Measurements from ENCODE around the gene CDH10. TPM values are rescaled to one million over a fixed set of nuclear protein-coding genes. Genes with fewer than 3 reads are reported as not detected.

The CDH10 gene
- total and polyA plus RNA-seq, 2 donors (not counting 3 experiments of a cell fraction or from before 2014, with no cell fraction given): 0.07 TPM; not detected in 1

DNA sequence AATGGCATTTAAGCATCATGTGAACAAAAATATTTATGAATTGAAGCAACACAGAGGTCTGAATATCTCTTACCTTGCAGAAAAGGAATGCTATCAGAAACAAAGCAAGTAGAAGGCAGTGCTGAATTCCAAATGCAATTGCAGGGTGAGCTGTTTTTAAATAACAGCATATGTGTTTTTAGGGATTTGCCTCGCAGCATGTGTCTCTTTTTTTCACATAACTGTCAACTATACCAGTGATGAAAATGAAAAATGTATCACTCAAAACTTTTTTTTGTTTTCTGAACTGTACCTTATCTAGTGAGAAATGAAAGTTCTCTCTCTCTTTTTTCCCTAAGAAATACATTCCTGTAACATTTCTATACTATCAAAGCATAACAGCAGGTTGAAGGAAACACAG is 21.2 kb downstream of the CDH10 start:
- DNase-seq (ENCODE audit: low read depth, low spot score) (no peak), FAIRE-seq (no peak)
- no peaks in the 10 kb centered on the region for H3K36me3 ChIP-seq (ENCODE audit: control insufficient read depth in 2 of 2, extremely low read depth in 1 of 2, insufficient read depth in 2 of 2, low read length in 2 of 2)
- no peaks in the 10 kb centered on the region for H3K4me1 ChIP-seq (ENCODE audit: control insufficient read depth, extremely low read depth, insufficient read depth, low read length)
- H3K9me3 ChIP-seq (replicated peaks; ENCODE audit: control insufficient read depth, insufficient read depth, low read length): no peaks in the 10 kb centered on the region
- dilution Hi-C loops (cut with MboI; ENCODE audit: extremely low pct_ligation_motif_present, low sequenced_read_pairs): no loop called here
- CTCF ChIA-PET: no interaction called here
- H3K9me1 ChIP-seq (replicated peaks; ENCODE audit: control insufficient read depth, extremely low read depth, insufficient read depth, low read length): no peaks in the 10 kb centered on the region
- POLR2A ChIA-PET: no interaction called here
- H3K4me2 ChIP-seq (ENCODE audit: insufficient read depth, low read length): no peak overlapping the region
- intact Hi-C loops (cut with micrococcal nuclease): no loop called here
- no peak overlapping the region for H3K27ac ChIP-seq (ENCODE audit: insufficient read depth, low read depth, low read length)
- no peaks in the 10 kb centered on the region for H3K79me2 ChIP-seq (ENCODE audit: control insufficient read depth, insufficient read depth, low read length)
- H3K4me3 ChIP-seq (replicated peaks in 1 of 3; ENCODE audit: insufficient read depth in 1 of 3, low read depth in 1 of 3, low read length in 3 of 3): no peak overlapping the region
- no peak overlapping the region for H3K9ac ChIP-seq (replicated peaks; ENCODE audit: extremely low read depth, insufficient read depth, low read length)
- BruUV-seq (replicated peaks): no TSS peak
- no peaks in the 10 kb centered on the region for H4K20me1 ChIP-seq (replicated peaks; ENCODE audit: control insufficient read depth, extremely low read depth, insufficient read depth, low read length)
- no peak for TF ChIP-seq EZH2 (IDR thresholded peaks at IDR 0.05; ENCODE audit: borderline replicate concordance, low read depth, low read length, severe bottlenecking)
- TF ChIP-seq POLR2AphosphoS5 (IDR thresholded peaks at IDR 0.05; ENCODE audit: insufficient read depth, low read depth, low read length): no peak
- TF ChIP-seq JUN (IDR thresholded peaks at IDR 0.05; ENCODE audit: borderline replicate concordance, insufficient read depth, insufficient read length, low read depth): no peak
- no peaks in the 10 kb centered on the region for H3K27me3 ChIP-seq (ENCODE audit: control insufficient read depth in 2 of 2, insufficient read depth in 2 of 2, low read length in 2 of 2)
- no peak overlapping the region for H2AFZ ChIP-seq (ENCODE audit: low read depth, low read length)

DNA sequence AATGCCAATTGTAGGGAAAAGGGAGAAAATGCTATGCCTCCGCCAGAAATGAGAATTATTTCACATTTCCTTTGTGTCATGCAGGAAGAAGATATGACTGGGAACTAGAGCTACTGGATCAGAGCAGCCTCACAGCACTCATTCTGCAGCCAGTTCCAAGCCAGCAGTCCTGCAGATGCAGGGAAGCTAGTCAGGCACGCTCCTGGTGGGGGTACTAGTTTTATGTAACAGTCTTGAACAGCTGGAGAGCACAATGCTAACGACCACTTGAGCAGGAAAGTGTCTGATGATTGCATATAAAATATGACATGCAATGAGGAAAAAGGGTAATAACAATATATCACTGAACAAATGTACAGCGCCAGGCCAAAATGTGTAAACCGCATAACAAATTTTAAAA is 21.7 kb downstream of the CDH10 start:
- DNase-seq (ENCODE audit: low read depth, low spot score): no peak
- intact Hi-C loops (cut with micrococcal nuclease): no loop called here
- H3K9me1 ChIP-seq (replicated peaks; ENCODE audit: control insufficient read depth, extremely low read depth, insufficient read depth, low read length): no peaks in the 10 kb centered on the region
- no peaks in the 10 kb centered on the region for H3K79me2 ChIP-seq (ENCODE audit: control insufficient read depth, insufficient read depth, low read length)
- H3K4me3 ChIP-seq (replicated peaks in 1 of 3; ENCODE audit: insufficient read depth in 1 of 3, low read depth in 1 of 3, low read length in 3 of 3): no peak overlapping the region
- dilution Hi-C loops (cut with MboI; ENCODE audit: extremely low pct_ligation_motif_present, low sequenced_read_pairs): no loop called here
- no peaks in the 10 kb centered on the region for H3K4me1 ChIP-seq (ENCODE audit: control insufficient read depth, extremely low read depth, insufficient read depth, low read length)
- no peak overlapping the region for H3K27ac ChIP-seq (ENCODE audit: insufficient read depth, low read depth, low read length)
- no peak overlapping the region for H2AFZ ChIP-seq (ENCODE audit: low read depth, low read length)
- CTCF ChIA-PET: no interaction called here
- no peaks in the 10 kb centered on the region for H4K20me1 ChIP-seq (replicated peaks; ENCODE audit: control insufficient read depth, extremely low read depth, insufficient read depth, low read length)
- no peak overlapping the region for H3K4me2 ChIP-seq (ENCODE audit: insufficient read depth, low read length)
- no peak for TF ChIP-seq EZH2 (IDR thresholded peaks at IDR 0.05; ENCODE audit: borderline replicate concordance, low read depth, low read length, severe bottlenecking)
- no peak for TF ChIP-seq GATA2 (IDR thresholded peaks at IDR 0.05; ENCODE audit: insufficient read depth, insufficient read length, low read depth, low read length)
- TF ChIP-seq JUN (IDR thresholded peaks at IDR 0.05; ENCODE audit: borderline replicate concordance, insufficient read depth, insufficient read length, low read depth): no peak
- TF ChIP-seq, protein P1, sequence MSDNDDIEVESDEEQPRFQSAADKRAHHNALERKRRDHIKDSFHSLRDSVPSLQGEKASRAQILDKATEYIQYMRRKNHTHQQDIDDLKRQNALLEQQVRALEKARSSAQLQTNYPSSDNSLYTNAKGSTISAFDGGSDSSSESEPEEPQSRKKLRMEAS (IDR thresholded peaks at IDR 0.05; ENCODE audit: insufficient read depth, insufficient read length): no peak
- TF ChIP-seq POLR2AphosphoS5 (IDR thresholded peaks at IDR 0.05; ENCODE audit: insufficient read depth, low read depth, low read length): no peak
- TF ChIP-seq MYC (IDR thresholded peaks at IDR 0.05; ENCODE audit: low read depth, low read length): no peak
- TF ChIP-seq, protein P2, sequence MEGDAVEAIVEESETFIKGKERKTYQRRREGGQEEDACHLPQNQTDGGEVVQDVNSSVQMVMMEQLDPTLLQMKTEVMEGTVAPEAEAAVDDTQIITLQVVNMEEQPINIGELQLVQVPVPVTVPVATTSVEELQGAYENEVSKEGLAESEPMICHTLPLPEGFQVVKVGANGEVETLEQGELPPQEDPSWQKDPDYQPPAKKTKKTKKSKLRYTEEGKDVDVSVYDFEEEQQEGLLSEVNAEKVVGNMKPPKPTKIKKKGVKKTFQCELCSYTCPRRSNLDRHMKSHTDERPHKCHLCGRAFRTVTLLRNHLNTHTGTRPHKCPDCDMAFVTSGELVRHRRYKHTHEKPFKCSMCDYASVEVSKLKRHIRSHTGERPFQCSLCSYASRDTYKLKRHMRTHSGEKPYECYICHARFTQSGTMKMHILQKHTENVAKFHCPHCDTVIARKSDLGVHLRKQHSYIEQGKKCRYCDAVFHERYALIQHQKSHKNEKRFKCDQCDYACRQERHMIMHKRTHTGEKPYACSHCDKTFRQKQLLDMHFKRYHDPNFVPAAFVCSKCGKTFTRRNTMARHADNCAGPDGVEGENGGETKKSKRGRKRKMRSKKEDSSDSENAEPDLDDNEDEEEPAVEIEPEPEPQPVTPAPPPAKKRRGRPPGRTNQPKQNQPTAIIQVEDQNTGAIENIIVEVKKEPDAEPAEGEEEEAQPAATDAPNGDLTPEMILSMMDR (IDR thresholded peaks at IDR 0.05; ENCODE audit: extremely low read depth in 1 of 2, insufficient read depth in 1 of 2, low read depth in 1 of 2, low read length in 2 of 2): no peak
- TF ChIP-seq FOS (IDR thresholded peaks at IDR 0.05; ENCODE audit: borderline replicate concordance, insufficient read depth, low read length): no peak
- no peak for TF ChIP-seq POLR2A (IDR thresholded peaks at IDR 0.05; ENCODE audit: low read depth, low read length)
- FAIRE-seq: no peak
- BruUV-seq (replicated peaks): no TSS peak
- H3K27me3 ChIP-seq (ENCODE audit: control insufficient read depth in 2 of 2, insufficient read depth in 2 of 2, low read length in 2 of 2): no peaks in the 10 kb centered on the region
- no peak overlapping the region for H3K9ac ChIP-seq (replicated peaks; ENCODE audit: extremely low read depth, insufficient read depth, low read length)
- H3K36me3 ChIP-seq (ENCODE audit: control insufficient read depth in 2 of 2, extremely low read depth in 1 of 2, insufficient read depth in 2 of 2, low read length in 2 of 2): no peaks in the 10 kb centered on the region
- POLR2A ChIA-PET: no interaction called here
- H3K9me3 ChIP-seq (replicated peaks; ENCODE audit: control insufficient read depth, insufficient read depth, low read length): no peaks in the 10 kb centered on the region
